Gastrocnemius medialis (tissue), 4 donors: Measurements from ENCODE around the gene GAB1.

Experiments
- CTCF ChIP-seq, 5 experiments: fragments of 450-650 bp in 3 of 5; fragments of 200-600 bp in 2 of 5; sonication (generic) in 2 of 5; IDR thresholded peaks in 4 of 5; conservative IDR thresholded peaks in 1 of 5; 1 replicate in 4 of 5; 2 replicates in 1 of 5; pipeline ENCODE4 v1.5.1; 2016 to 2019; ENCODE audit warnings: antibody characterized with exemption in 5 of 5, mild to moderate bottlenecking in 3 of 5, moderate library complexity in 3 of 5
- POLR2A ChIP-seq, 2 donors: fragments of 450-650 bp; IDR thresholded peaks; one replicate each; pipeline ENCODE4 v1.6.1; 2017; ENCODE audit warnings: antibody characterized with exemption in 2 of 2, mild to moderate bottlenecking in 2 of 2, moderate library complexity in 2 of 2

DNA sequence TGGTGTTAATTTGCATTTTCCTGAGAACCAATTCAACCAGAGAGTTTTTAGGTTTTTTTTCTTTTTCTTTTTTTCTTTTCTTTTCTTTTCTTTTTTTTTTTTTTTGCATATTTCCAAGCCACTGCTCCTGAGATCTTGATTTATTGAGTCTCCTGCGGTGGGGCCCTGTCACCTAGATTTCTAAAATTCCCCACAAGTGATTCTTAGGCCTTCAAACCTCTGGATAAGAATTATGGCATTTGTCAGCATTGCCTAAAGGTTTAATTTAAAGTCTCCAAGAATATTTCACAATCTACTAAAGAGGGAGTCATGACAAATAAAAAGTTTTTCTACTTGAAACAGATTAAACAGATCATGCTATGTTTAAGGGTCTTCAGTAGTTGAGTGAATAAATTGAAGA is 84.9 kb downstream of the GAB1 start:
- TF ChIP-seq CTCF (IDR thresholded peaks at IDR 0.05 in 4 of 5, conservative IDR thresholded peaks at IDR 0.05 in 1 of 5) (no peak), POLR2A (IDR thresholded peaks at IDR 0.05) (no peak)
